HepG2 (cell line): ENCODE measurements around the gene RTCA.

Source experiments
- CBFB ChIP-seq: sonication (generic); formaldehyde crosslinking; IDR thresholded peaks from 2 replicates; pipeline ENCODE4 v1.4.0; 2020; ENCODE audit warnings: missing genetic modification reagents
- HES4 ChIP-seq: sonication (generic); formaldehyde crosslinking; IDR thresholded peaks from 2 replicates; pipeline ENCODE4 v1.9.0; 2021; ENCODE audit warnings: mild to moderate bottlenecking, missing genetic modification reagents, borderline replicate concordance
- KLF6 ChIP-seq: IDR thresholded peaks from 2 replicates; pipeline ENCODE4 v1.8.0; 2016; ENCODE audit warnings: missing biosample characterization, missing genetic modification reagents
- RBM39 ChIP-seq: fragments of 200-400 bp; formaldehyde crosslinking; IDR thresholded peaks from one replicate; pipeline ENCODE4 v1.6.1; 2018; ENCODE audit warnings: antibody characterized with exemption, mild to moderate bottlenecking, low read depth, low read length; ENCODE audit not compliant: poor library complexity, severe bottlenecking
- SIX1 ChIP-seq: sonication (generic); formaldehyde crosslinking; IDR thresholded peaks from 2 replicates; pipeline ENCODE4 v1.4.0; 2020; ENCODE audit warnings: missing genetic modification reagents, borderline replicate concordance
- SNAI1 ChIP-seq: sonication (generic); formaldehyde crosslinking; IDR thresholded peaks from 2 replicates; pipeline ENCODE4 v1.5.0; 2020; ENCODE audit warnings: mild to moderate bottlenecking, missing genetic modification reagents, borderline replicate concordance
- ZNF549 ChIP-seq: sonication (generic); formaldehyde crosslinking; IDR thresholded peaks from 2 replicates; pipeline ENCODE4 v1.5.0; 2020; ENCODE audit warnings: missing genetic modification reagents
- ZNF816 ChIP-seq: sonication (generic); formaldehyde crosslinking; IDR thresholded peaks from 2 replicates; pipeline ENCODE4 v1.8.0; 2022; ENCODE audit warnings: missing genetic modification reagents, mild to moderate bottlenecking, borderline replicate concordance
- ZNF839 ChIP-seq: sonication (generic); formaldehyde crosslinking; IDR thresholded peaks from 2 replicates; pipeline ENCODE4 v1.4.0; 2020; ENCODE audit warnings: missing genetic modification reagents, mild to moderate bottlenecking, borderline replicate concordance

DNA sequence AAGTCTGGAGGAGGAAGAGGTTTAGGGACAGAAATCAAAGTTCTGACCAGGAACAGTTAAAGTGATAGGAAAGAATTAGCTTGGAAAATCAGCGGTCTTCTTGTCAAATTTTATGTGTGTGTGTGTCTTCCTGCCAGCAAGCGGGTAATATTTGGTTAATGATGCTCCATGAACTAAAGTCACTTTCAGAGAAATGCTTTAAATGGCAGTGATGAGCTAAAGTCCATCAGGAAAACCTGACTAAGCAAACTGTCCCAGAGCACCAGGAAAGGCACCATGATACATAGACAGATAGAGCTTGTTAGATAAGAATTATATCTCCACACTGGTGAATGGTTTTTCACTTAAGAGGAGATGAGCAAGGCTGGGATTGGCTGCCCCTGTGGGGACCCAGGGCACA is 76.3 kb downstream of the RTCA start:
- TF ChIP-seq SIX1 (CRISPR knock-in tag) (no peak), ZNF816 (CRISPR knock-in tag) (no peak), SNAI1 (CRISPR knock-in tag) (no peak), CBFB (CRISPR knock-in tag) (no peak), RBM39 (no peak), HES4 (CRISPR knock-in tag) (no peak), ZNF839 (CRISPR knock-in tag) (no peak), KLF6 (CRISPR knock-in tag) (no peak), ZNF549 (CRISPR knock-in tag) (no peak)
